ENCODE measurements around the gene CNBP. TPM values are rescaled to one million over a fixed set of nuclear protein-coding genes. Genes with fewer than 3 reads are reported as not detected.

Gene CNBP
- total and polyA plus RNA-seq, 2 experiments from 2014 or later, result 348 to 444 TPM

DNA sequence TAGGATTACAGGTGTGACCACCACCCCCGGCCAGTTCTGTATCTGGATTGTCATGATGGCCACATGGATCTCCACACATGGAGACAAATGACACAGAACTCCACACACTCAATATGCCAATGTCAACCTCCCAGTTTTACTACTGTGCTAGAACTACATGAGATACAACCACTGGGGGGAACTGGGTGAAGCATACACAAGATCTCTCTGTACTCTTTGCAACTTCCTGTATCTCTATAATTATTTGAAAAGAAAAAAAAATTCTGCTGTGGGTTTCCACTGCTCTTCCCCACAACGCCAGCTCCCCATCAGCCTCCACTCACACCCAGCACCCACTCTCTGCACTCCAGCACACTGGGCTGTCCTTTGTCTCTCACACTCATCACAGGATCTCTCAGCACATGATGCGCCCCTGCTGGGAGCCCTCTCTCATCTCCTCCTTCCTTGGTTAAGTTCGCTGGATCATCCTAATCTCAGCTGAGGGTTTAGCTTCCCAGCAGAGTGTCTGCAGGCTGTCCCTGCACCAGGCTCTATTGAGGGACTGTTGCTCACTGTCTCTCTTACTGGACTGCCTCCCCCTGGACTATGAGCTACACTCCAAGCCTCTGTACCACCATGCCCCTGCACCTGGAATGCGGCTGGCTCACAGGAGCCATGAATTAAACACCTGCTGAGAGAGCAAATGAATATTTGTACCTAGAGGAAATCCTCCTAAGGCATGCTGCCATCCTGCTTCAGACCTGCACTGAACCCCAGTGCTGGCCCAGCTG lies 51.4 kb downstream of the CNBP start:
- H3K4me3 ChIP-seq, result no peak overlapping the region
- no peaks in the 10 kb centered on the region for H4K20me1 ChIP-seq (replicated peaks; ENCODE audit: insufficient read depth)
- no peak for DNase-seq (ENCODE audit: low spot score)
- peak overlapping the region; percentile 56 for H3K27ac Mint-ChIP-seq
- H3K27ac ChIP-seq (ENCODE audit: low read depth), result no peak overlapping the region
- H2AFZ ChIP-seq, result no peak overlapping the region
- no peak overlapping the region for H3K4me3 Mint-ChIP-seq
- no peaks in the 10 kb centered on the region for H3K79me2 ChIP-seq (replicated peaks; ENCODE audit: insufficient read depth)
- H3K27me3 ChIP-seq (ENCODE audit: insufficient read depth), result no peaks in the 10 kb centered on the region
- ATAC-seq, result no peak
- H3F3A ChIP-seq (replicated peaks; ENCODE audit: low read depth), result no peaks in the 10 kb centered on the region
- peaks cover 7% of the 10 kb centered on the region for H3K4me1 Mint-ChIP-seq
- H3K36me3 Mint-ChIP-seq (ENCODE audit: low read depth), result peaks cover 39% of the 10 kb centered on the region
- no peaks in the 10 kb centered on the region for H3K4me1 ChIP-seq (ENCODE audit: insufficient read depth)
- 0 out of 2 replicates have a peak, but pooled peaks cover 9% of the 10 kb centered on the region for H3K36me3 ChIP-seq (ENCODE audit: insufficient read depth)
- H3K9me3 Mint-ChIP-seq, result no peaks in the 10 kb centered on the region
- no peak overlapping the region for H3K4me2 ChIP-seq
- H3K9me2 ChIP-seq (ENCODE audit: insufficient read depth), result no peaks in the 10 kb centered on the region
- H3K27me3 Mint-ChIP-seq (ENCODE audit: insufficient read depth, low read depth, poor library complexity), result peaks cover 6% of the 10 kb centered on the region
- no peak for TF ChIP-seq JUNB (IDR thresholded peaks at IDR 0.05; ENCODE audit: unreplicated experiment)
- no peak for TF ChIP-seq STAT1 (IDR thresholded peaks at IDR 0.05; ENCODE audit: unreplicated experiment)
- no peak for TF ChIP-seq ZNF331 (CRISPR knock-in tag; IDR thresholded peaks at IDR 0.05; ENCODE audit: low read depth)
- no peak for TF ChIP-seq NANOG (IDR thresholded peaks at IDR 0.05; ENCODE audit: borderline replicate concordance)

DNA sequence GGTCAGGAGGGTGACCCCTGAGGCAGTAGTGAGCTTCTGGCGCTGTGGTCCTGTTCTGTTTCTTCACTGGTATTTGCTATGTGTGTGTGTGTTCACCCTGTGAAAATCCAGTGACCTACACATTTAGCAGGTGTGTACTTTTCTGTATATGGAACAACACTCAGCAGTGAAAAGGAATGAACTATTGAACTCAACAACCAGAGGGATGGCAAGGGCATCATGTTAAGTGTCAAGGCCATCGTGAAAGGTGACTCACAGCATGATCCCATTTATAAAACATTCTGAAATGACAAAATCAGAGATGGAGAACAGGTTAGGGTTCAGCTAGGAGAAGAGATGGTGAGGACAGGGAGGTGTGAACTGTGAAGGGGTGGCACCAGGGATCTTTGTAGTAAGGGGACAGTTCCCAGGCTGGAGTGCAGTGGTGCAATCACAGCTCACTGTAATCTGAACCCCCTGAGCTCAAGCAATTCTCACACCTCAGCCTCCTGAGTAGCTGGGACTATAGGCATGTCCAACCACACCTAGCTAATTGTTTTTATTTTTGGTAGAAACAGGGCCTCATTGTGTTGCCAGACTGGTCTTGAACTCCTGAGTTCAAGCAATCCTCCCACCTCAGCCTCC lies 52.1 kb downstream of the CNBP start:
- Histone ChIP-seq H3K36me3 (ENCODE audit: insufficient read depth) (0 out of 2 replicates have a peak, but pooled peaks cover 9% of the 10 kb centered on the region), H4K20me1 (replicated peaks; ENCODE audit: insufficient read depth) (no peaks in the 10 kb centered on the region), H3F3A (replicated peaks; ENCODE audit: low read depth) (no peaks in the 10 kb centered on the region), H3K79me2 (replicated peaks; ENCODE audit: insufficient read depth) (no peaks in the 10 kb centered on the region), H3K9me2 (ENCODE audit: insufficient read depth) (no peaks in the 10 kb centered on the region), H3K27ac (ENCODE audit: low read depth) (no peak overlapping the region), H3K4me1 (ENCODE audit: insufficient read depth) (no peaks in the 10 kb centered on the region), H2AFZ (no peak overlapping the region), H3K27me3 (ENCODE audit: insufficient read depth) (no peaks in the 10 kb centered on the region), H3K4me2 (no peak overlapping the region), H3K4me3 (no peak overlapping the region)
- Mint-ChIP-seq H3K27me3 (ENCODE audit: insufficient read depth, low read depth, poor library complexity) (peaks cover 7% of the 10 kb centered on the region), H3K27ac (no peak overlapping the region), H3K9me3 (no peaks in the 10 kb centered on the region), H3K4me3 (no peak overlapping the region), H3K4me1 (peaks cover 7% of the 10 kb centered on the region), H3K36me3 (ENCODE audit: low read depth) (peaks cover 37% of the 10 kb centered on the region)
- ATAC-seq (no peak), DNase-seq (ENCODE audit: low spot score) (no peak)
- TF ChIP-seq JUNB (IDR thresholded peaks at IDR 0.05; ENCODE audit: unreplicated experiment), result no peak
- TF ChIP-seq, protein P1, sequence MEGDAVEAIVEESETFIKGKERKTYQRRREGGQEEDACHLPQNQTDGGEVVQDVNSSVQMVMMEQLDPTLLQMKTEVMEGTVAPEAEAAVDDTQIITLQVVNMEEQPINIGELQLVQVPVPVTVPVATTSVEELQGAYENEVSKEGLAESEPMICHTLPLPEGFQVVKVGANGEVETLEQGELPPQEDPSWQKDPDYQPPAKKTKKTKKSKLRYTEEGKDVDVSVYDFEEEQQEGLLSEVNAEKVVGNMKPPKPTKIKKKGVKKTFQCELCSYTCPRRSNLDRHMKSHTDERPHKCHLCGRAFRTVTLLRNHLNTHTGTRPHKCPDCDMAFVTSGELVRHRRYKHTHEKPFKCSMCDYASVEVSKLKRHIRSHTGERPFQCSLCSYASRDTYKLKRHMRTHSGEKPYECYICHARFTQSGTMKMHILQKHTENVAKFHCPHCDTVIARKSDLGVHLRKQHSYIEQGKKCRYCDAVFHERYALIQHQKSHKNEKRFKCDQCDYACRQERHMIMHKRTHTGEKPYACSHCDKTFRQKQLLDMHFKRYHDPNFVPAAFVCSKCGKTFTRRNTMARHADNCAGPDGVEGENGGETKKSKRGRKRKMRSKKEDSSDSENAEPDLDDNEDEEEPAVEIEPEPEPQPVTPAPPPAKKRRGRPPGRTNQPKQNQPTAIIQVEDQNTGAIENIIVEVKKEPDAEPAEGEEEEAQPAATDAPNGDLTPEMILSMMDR (conservative IDR thresholded peaks at IDR 0.05; ENCODE audit: low read depth in 2 of 2), result no peak
- TF ChIP-seq ZNF331 (CRISPR knock-in tag; IDR thresholded peaks at IDR 0.05; ENCODE audit: low read depth), result no peak
- TF ChIP-seq, protein P2, sequence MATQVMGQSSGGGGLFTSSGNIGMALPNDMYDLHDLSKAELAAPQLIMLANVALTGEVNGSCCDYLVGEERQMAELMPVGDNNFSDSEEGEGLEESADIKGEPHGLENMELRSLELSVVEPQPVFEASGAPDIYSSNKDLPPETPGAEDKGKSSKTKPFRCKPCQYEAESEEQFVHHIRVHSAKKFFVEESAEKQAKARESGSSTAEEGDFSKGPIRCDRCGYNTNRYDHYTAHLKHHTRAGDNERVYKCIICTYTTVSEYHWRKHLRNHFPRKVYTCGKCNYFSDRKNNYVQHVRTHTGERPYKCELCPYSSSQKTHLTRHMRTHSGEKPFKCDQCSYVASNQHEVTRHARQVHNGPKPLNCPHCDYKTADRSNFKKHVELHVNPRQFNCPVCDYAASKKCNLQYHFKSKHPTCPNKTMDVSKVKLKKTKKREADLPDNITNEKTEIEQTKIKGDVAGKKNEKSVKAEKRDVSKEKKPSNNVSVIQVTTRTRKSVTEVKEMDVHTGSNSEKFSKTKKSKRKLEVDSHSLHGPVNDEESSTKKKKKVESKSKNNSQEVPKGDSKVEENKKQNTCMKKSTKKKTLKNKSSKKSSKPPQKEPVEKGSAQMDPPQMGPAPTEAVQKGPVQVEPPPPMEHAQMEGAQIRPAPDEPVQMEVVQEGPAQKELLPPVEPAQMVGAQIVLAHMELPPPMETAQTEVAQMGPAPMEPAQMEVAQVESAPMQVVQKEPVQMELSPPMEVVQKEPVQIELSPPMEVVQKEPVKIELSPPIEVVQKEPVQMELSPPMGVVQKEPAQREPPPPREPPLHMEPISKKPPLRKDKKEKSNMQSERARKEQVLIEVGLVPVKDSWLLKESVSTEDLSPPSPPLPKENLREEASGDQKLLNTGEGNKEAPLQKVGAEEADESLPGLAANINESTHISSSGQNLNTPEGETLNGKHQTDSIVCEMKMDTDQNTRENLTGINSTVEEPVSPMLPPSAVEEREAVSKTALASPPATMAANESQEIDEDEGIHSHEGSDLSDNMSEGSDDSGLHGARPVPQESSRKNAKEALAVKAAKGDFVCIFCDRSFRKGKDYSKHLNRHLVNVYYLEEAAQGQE (IDR thresholded peaks at IDR 0.05; ENCODE audit: unreplicated experiment), result no peak
- TF ChIP-seq ZNF114 (CRISPR knock-in tag; IDR thresholded peaks at IDR 0.05), result no peak
- no peak for TF ChIP-seq EZH2 (IDR thresholded peaks at IDR 0.05; ENCODE audit: low read depth, unreplicated experiment)
- TF ChIP-seq NANOG (IDR thresholded peaks at IDR 0.05; ENCODE audit: borderline replicate concordance), result no peak
- no peak for TF ChIP-seq STAT1 (IDR thresholded peaks at IDR 0.05; ENCODE audit: unreplicated experiment)
- no peak for TF ChIP-seq POLR2AphosphoS5 (IDR thresholded peaks at IDR 0.05; ENCODE audit: low read depth)
- TF ChIP-seq, protein P3, sequence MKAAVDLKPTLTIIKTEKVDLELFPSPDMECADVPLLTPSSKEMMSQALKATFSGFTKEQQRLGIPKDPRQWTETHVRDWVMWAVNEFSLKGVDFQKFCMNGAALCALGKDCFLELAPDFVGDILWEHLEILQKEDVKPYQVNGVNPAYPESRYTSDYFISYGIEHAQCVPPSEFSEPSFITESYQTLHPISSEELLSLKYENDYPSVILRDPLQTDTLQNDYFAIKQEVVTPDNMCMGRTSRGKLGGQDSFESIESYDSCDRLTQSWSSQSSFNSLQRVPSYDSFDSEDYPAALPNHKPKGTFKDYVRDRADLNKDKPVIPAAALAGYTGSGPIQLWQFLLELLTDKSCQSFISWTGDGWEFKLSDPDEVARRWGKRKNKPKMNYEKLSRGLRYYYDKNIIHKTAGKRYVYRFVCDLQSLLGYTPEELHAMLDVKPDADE (IDR thresholded peaks at IDR 0.05), result no peak
- TF ChIP-seq EZH2phosphoT487 (IDR thresholded peaks at IDR 0.05; ENCODE audit: unreplicated experiment), result no peak
- no peak for TF ChIP-seq CREB1 (CRISPR knock-in tag; IDR thresholded peaks at IDR 0.05; ENCODE audit: low read depth)
